BE2C (cell line): ENCODE measurements around the gene SIGLECL1. TPM values are rescaled to one million over a fixed set of nuclear protein-coding genes. Genes with fewer than 3 reads are reported as not detected.
"Not testable (repeated sequence)": the region's sequence is repeated elsewhere in the genome, so short reads cannot be mapped to it uniquely, and the experiment has no call there.

ENCODE experiments used
- DNase-seq: peaks from one replicate; pipeline ENCODE4 v3.0.0-alpha.2; 2020
- H3K27me3 ChIP-seq: fragments of 250-450 bp; sonication (Bioruptor Pico); 2 replicates; pipeline ENCODE4 v1.5.1; 2020; ENCODE audit warnings: mild to moderate bottlenecking
- H3K36me3 ChIP-seq: fragments of 250-450 bp; sonication (Bioruptor Pico); 2 replicates; pipeline ENCODE4 v1.5.1; 2020; ENCODE audit warnings: mild to moderate bottlenecking
- H3K4me1 ChIP-seq: fragments of 250-450 bp; sonication (Bioruptor Pico); 2 replicates; pipeline ENCODE4 v1.5.1; 2020
- H3K4me3 ChIP-seq: 2 replicates; pipeline ENCODE4 v1.5.1; 2011; ENCODE audit warnings: low read depth, low read length
- H3K9me3 ChIP-seq: fragments of 250-450 bp; sonication (Bioruptor Pico); 2 replicates; pipeline ENCODE4 v1.5.1; 2020
- CTCF ChIP-seq: IDR thresholded peaks from 2 replicates; pipeline ENCODE4 v1.5.1; 2012; ENCODE audit warnings: mild to moderate bottlenecking, low read depth, low read length
- polyA plus RNA-seq: library from polyadenylated mRNA; unstranded; fragments of >200 nt; gene quantifications from one replicate; pipeline ENCODE4 v1.2.1, GENCODE V29; 2012; ENCODE audit warnings: low read depth, missing spikeins; ENCODE audit not compliant: insufficient read length, insufficient read depth

SIGLECL1 gene
- polyA plus RNA-seq = not detected

- DNase-seq = no peak
- no peaks in the 10 kb centered on the region for H3K36me3 ChIP-seq
These were observed at the start of gene SIGLECL1 for GRCh38 chr19:51250786-51251467. Gene SIGLECL1, plus strand, starts transcription at chr19:51251080. Its CDS starts 12,993 bp downstream, at chr19:51264073.

GRCh38 chr19:51201712-51202111 lies 49.2 kb upstream of the SIGLECL1 start:
- Histone ChIP-seq H3K36me3 (no peaks in the 10 kb centered on the region), H3K27me3 (no peaks in the 10 kb centered on the region), H3K9me3 (no peaks in the 10 kb centered on the region), H3K4me3 (no peak overlapping the region), H3K4me1 (no peaks in the 10 kb centered on the region)
- DNase-seq = no peak
- no peak for TF ChIP-seq CTCF

More at GRCh38 chr19:51250786-51251467, at the start of gene SIGLECL1:
- Histone ChIP-seq H3K27me3 (no peaks in the 10 kb centered on the region; the same call in 1 of the 2 replicates), H3K4me3 (no peak within 1 kb of the TSS), H3K9me3 (no peaks in the 10 kb centered on the region; the same call in 1 of the 2 replicates), H3K4me1 (no peaks in the 10 kb centered on the region)
- TF ChIP-seq CTCF = no peak

GRCh38 chr19:51203916-51204315 lies 47.0 kb upstream of the SIGLECL1 start:
- Histone ChIP-seq H3K27me3 (no peaks in the 10 kb centered on the region), H3K36me3 (no peaks in the 10 kb centered on the region), H3K9me3 (no peaks in the 10 kb centered on the region), H3K4me3 (no peak overlapping the region), H3K4me1 (no peaks in the 10 kb centered on the region)
- TF ChIP-seq CTCF = no peak
- DNase-seq = no peak

GRCh38 chr19:51204321-51204720 lies 46.6 kb upstream of the SIGLECL1 start:
- no peak for DNase-seq
- Histone ChIP-seq H3K9me3 (no peaks in the 10 kb centered on the region), H3K4me1 (no peaks in the 10 kb centered on the region), H3K36me3 (no peaks in the 10 kb centered on the region), H3K4me3 (no peak overlapping the region), H3K27me3 (0 out of 2 replicates have a peak, but pooled peaks cover under 1% of the 10 kb centered on the region)
- TF ChIP-seq CTCF = no peak

- no peak for DNase-seq
- no peaks in the 10 kb centered on the region for H3K9me3 ChIP-seq
- no peaks in the 10 kb centered on the region for H3K4me1 ChIP-seq
- H3K4me3 ChIP-seq = no peak overlapping the region
- H3K36me3 ChIP-seq = no peaks in the 10 kb centered on the region
- no peak for TF ChIP-seq CTCF
- 0 out of 2 replicates have a peak, but pooled peaks cover 3% of the 10 kb centered on the region for H3K27me3 ChIP-seq
These were observed 43.1 kb upstream of the SIGLECL1 start for GRCh38 chr19:51207747-51208146.

- DNase-seq = no peak
- H3K36me3 ChIP-seq = no peaks in the 10 kb centered on the region
- 0 out of 2 replicates have a peak, but pooled peaks cover 3% of the 10 kb centered on the region for H3K27me3 ChIP-seq
- H3K9me3 ChIP-seq = no peaks in the 10 kb centered on the region
- no peak overlapping the region for H3K4me3 ChIP-seq
- H3K4me1 ChIP-seq = no peaks in the 10 kb centered on the region
- no peak for TF ChIP-seq CTCF
These were observed 40.6 kb upstream of the SIGLECL1 start for GRCh38 chr19:51210191-51210784.

- H3K36me3 ChIP-seq, H3K4me1 ChIP-seq, H3K9me3 ChIP-seq, H3K4me3 ChIP-seq, DNase-seq, H3K27me3 ChIP-seq: not testable (repeated sequence)
These were observed 40.0 kb upstream of the SIGLECL1 start for GRCh38 chr19:51210874-51211361.
